Measurements from ENCODE around the gene PTPN7.
A peak's percentile ranks its signal among the peaks of the same experiment; 100 is the strongest.

PTPN7 gene

DNA sequence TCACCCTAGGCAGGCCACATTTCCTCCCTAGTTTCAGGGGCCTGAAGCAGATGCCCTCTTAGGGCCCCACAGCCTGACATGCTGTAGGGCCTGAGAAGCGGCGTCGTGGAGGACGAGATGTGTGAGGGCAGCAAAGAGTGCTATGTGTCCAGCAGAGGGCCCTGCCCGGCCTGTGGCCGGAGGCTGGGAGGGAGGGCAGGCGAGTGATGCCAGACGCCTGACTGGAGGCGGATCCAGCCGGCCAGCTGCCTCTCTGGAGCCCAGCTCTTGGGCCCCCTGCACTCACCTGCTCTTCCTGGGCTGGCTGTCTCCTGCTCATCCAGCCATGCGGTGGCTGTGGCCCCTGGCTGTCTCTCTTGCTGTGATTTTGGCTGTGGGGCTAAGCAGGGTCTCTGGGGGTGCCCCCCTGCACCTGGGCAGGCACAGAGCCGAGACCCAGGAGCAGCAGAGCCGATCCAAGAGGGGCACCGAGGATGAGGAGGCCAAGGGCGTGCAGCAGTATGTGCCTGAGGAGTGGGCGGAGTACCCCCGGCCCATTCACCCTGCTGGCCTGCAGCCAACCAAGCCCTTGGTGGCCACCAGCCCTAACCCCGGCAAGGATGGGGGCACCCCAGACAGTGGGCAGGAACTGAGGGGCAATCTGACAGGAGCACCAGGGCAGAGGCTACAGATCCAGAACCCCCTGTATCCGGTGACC is 37.6 kb downstream of the PTPN7 start, which contains the start of gene GPR37L1:
TSS of gene GPR37L1 (plus strand) at position 279 of the 697 bp plus-strand sequence. CDS start at position 326, 47 bp downstream.
- Histone ChIP-seq H3K9ac (ENCODE audit: low read length) (no peak within 1 kb of the TSS), H3K4me1 (ENCODE audit: low read length) (no peaks in the 10 kb centered on the region), H3K36me3 (replicated peaks; ENCODE audit: insufficient read depth, low read length) (no peaks in the 10 kb centered on the region), H3K79me2 (ENCODE audit: low read length) (no peaks in the 10 kb centered on the region), H3K4me3 (ENCODE audit: low read length) (no peak within 1 kb of the TSS), H3K9me2 (replicated peaks; ENCODE audit: insufficient read depth, low read length) (no peaks in the 10 kb centered on the region), H2AFZ (ENCODE audit: low read length) (no peak within 1 kb of the TSS), H3K9me3 (replicated peaks; ENCODE audit: insufficient read depth, low read length) (no peaks in the 10 kb centered on the region), H3F3A (ENCODE audit: insufficient read depth, low read length) (no peaks in the 10 kb centered on the region), H3K4me2 (ENCODE audit: low read depth, low read length) (no peak within 1 kb of the TSS), H3K27ac (ENCODE audit: low read length) (no peak within 1 kb of the TSS), H4K20me1 (ENCODE audit: insufficient read depth, low read length) (no peaks in the 10 kb centered on the region), H3K27me3 (replicated peaks; ENCODE audit: insufficient read depth, low read length) (peaks cover 29% of the 10 kb centered on the region)
- TF ChIP-seq EZH2 (optimal IDR thresholded peaks at IDR 0.05; ENCODE audit: low read depth, low read length) (no peak), EZH2phosphoT487 (IDR thresholded peaks at IDR 0.05; ENCODE audit: low read length) (no peak)
- TF ChIP-seq, protein P1, sequence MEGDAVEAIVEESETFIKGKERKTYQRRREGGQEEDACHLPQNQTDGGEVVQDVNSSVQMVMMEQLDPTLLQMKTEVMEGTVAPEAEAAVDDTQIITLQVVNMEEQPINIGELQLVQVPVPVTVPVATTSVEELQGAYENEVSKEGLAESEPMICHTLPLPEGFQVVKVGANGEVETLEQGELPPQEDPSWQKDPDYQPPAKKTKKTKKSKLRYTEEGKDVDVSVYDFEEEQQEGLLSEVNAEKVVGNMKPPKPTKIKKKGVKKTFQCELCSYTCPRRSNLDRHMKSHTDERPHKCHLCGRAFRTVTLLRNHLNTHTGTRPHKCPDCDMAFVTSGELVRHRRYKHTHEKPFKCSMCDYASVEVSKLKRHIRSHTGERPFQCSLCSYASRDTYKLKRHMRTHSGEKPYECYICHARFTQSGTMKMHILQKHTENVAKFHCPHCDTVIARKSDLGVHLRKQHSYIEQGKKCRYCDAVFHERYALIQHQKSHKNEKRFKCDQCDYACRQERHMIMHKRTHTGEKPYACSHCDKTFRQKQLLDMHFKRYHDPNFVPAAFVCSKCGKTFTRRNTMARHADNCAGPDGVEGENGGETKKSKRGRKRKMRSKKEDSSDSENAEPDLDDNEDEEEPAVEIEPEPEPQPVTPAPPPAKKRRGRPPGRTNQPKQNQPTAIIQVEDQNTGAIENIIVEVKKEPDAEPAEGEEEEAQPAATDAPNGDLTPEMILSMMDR (IDR thresholded peaks at IDR 0.05; ENCODE audit: low read length) = no peak
- DNase-seq = no peak

DNA sequence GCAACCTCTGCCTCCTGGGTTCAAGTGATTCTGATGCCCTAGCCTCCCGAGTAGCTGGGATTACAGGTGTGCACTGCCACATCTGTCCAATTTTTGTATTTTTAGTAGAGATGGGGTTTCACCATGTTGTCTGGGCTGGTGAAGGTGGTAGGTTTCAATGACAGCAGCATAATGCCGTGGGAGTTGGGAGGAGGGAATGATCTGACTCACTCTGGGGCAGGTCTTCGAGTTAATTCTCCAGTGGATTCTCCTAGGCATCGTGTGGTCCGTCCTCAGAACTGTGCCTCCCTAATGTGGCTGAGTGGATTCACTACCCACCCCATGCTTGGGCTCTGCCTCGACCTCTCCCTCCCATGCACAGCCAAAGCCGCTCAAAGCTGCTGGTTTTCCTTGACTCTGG is 39.4 kb downstream of the PTPN7 start:
- H3K9ac ChIP-seq (ENCODE audit: low read length) = no peak overlapping the region
- TF ChIP-seq EZH2phosphoT487 (IDR thresholded peaks at IDR 0.05; ENCODE audit: low read length) = no peak
- TF ChIP-seq EZH2 (optimal IDR thresholded peaks at IDR 0.05; ENCODE audit: low read depth, low read length) = no peak
- TF ChIP-seq, protein P1 (IDR thresholded peaks at IDR 0.05; ENCODE audit: low read length) = no peak
- H3K4me3 ChIP-seq (ENCODE audit: low read length) = no peak overlapping the region
- no peaks in the 10 kb centered on the region for H3K36me3 ChIP-seq (replicated peaks; ENCODE audit: insufficient read depth, low read length)
- peaks cover 29% of the 10 kb centered on the region for H3K27me3 ChIP-seq (replicated peaks; ENCODE audit: insufficient read depth, low read length)
- no peak for DNase-seq
- H3K27ac ChIP-seq (ENCODE audit: low read length) = no peak overlapping the region
- H3K9me2 ChIP-seq (replicated peaks; ENCODE audit: insufficient read depth, low read length) = no peaks in the 10 kb centered on the region
- no peaks in the 10 kb centered on the region for H3K79me2 ChIP-seq (ENCODE audit: low read length)
- no peak overlapping the region for H3K4me2 ChIP-seq (ENCODE audit: low read depth, low read length)
- 0 out of 2 replicates have a peak overlapping the region, but pooled peaks have one; percentile 16 for H2AFZ ChIP-seq (ENCODE audit: low read length)
- no peaks in the 10 kb centered on the region for H3F3A ChIP-seq (ENCODE audit: insufficient read depth, low read length)
- H3K9me3 ChIP-seq (replicated peaks; ENCODE audit: insufficient read depth, low read length) = no peaks in the 10 kb centered on the region
- H4K20me1 ChIP-seq (ENCODE audit: insufficient read depth, low read length) = no peaks in the 10 kb centered on the region
- H3K4me1 ChIP-seq (ENCODE audit: low read length) = no peaks in the 10 kb centered on the region

DNA sequence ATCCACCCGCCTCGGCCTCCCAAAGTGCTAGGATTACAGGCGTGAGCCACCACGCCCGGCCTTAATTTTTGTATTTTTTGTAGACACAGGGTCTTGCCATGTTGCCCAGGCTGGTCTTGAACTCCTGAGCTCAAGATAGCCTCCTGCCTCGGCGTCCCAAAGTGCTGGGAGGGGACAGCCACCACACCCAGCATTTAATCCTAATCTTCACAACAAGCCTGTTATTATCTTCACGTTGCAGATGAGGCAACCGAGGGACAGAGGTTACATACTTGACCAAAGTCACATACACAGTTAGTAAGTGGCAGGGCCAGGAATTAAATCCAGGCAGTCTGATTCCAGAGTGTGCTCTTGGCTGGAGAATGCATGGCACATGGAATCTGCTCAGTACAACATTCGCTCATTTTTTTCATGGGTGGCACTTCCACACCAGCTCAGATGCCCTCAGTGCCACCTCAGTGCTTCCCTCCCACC is 42.5 kb downstream of the PTPN7 start:
- 0 out of 2 replicates have a peak, but pooled peaks cover 7% of the 10 kb centered on the region for H3K27me3 ChIP-seq (replicated peaks; ENCODE audit: insufficient read depth, low read length)
- H2AFZ ChIP-seq (ENCODE audit: low read length) = no peak overlapping the region
- H3K4me3 ChIP-seq (ENCODE audit: low read length) = no peak overlapping the region
- no peak overlapping the region for H3K9ac ChIP-seq (ENCODE audit: low read length)
- no peak for DNase-seq
- no peaks in the 10 kb centered on the region for H4K20me1 ChIP-seq (ENCODE audit: insufficient read depth, low read length)
- H3K36me3 ChIP-seq (replicated peaks; ENCODE audit: insufficient read depth, low read length) = no peaks in the 10 kb centered on the region
- no peaks in the 10 kb centered on the region for H3K9me2 ChIP-seq (replicated peaks; ENCODE audit: insufficient read depth, low read length)
- H3K9me3 ChIP-seq (replicated peaks; ENCODE audit: insufficient read depth, low read length) = no peaks in the 10 kb centered on the region
- H3K79me2 ChIP-seq (ENCODE audit: low read length) = no peaks in the 10 kb centered on the region
- H3K4me1 ChIP-seq (ENCODE audit: low read length) = peaks cover 14% of the 10 kb centered on the region
- no peak overlapping the region for H3K4me2 ChIP-seq (ENCODE audit: low read depth, low read length)
- no peaks in the 10 kb centered on the region for H3F3A ChIP-seq (ENCODE audit: insufficient read depth, low read length)
- TF ChIP-seq EZH2 (optimal IDR thresholded peaks at IDR 0.05; ENCODE audit: low read depth, low read length) (no peak), EZH2phosphoT487 (IDR thresholded peaks at IDR 0.05; ENCODE audit: low read length) (no peak)
- TF ChIP-seq, protein P1 (IDR thresholded peaks at IDR 0.05; ENCODE audit: low read length) = no peak
- H3K27ac ChIP-seq (ENCODE audit: low read length) = no peak overlapping the region

Measured in MM.1S (cell line).